B cell (primary cell): ENCODE data around the gene SWT1. TPM values are rescaled to one million over a fixed set of nuclear protein-coding genes. Genes with fewer than 3 reads are reported as not detected.
"Not testable (repeated sequence)": the region's sequence is repeated elsewhere in the genome, so short reads cannot be mapped to it uniquely, and the experiment has no call there.

Source experiments
- ATAC-seq: fragments of 200-7000 bp; cut with Tn5 transposase; one replicate; pipeline ENCODE4 v1.10.0; 2021; ENCODE audit warnings: low read depth, mild to moderate bottlenecking, moderate number of reproducible peaks, moderate library complexity
- CTCF ChIA-PET: fragments of 350-600 bp; sonication (Branson Sonifier 250); formaldehyde crosslinking; loops from one replicate; lab custom pipeline; 2021; ENCODE audit warnings: antibody characterized with exemption, inconsistent platforms; lab: Charles Lee
- POLR2A ChIA-PET: fragments of 350-600 bp; sonication (Branson Sonifier 250); formaldehyde crosslinking; loops from one replicate; lab custom pipeline; 2021; ENCODE audit warnings: antibody characterized with exemption; lab: Charles Lee
- DNase-seq: peaks from one replicate; pipeline ENCODE4 v3.0.0; 2013
- H2AFZ ChIP-seq: 2 replicates; pipeline ENCODE4 v1.6.1; 2012; ENCODE audit warnings: mild to moderate bottlenecking, low read depth, low read length; ENCODE audit not compliant: insufficient read depth, poor library complexity, severe bottlenecking
- H3K27ac ChIP-seq, 2 donors: 1 replicate in 1 of 2; 2 replicates in 1 of 2; pipeline ENCODE4 v1.5.1; 2012 to 2013; ENCODE audit warnings: low read length in 2 of 2, mild to moderate bottlenecking in 2 of 2, moderate library complexity in 1 of 2
- H3K27me3 ChIP-seq, 4 experiments: fragments of 200-600 bp in 1 of 4; sonication (generic) in 1 of 4; replicated peaks in 1 of 4; 1 replicate in 2 of 4; 2 replicates in 2 of 4; pipeline versions ENCODE4 v1.6.1 to v1.7.0; 2013 to 2016; ENCODE audit warnings: low read length in 3 of 4, mild to moderate bottlenecking in 2 of 4, mixed read lengths in 1 of 4, moderate library complexity in 1 of 4; ENCODE audit not compliant: insufficient read depth in 4 of 4, control insufficient read depth in 3 of 4; ENCODE audit errors: control extremely low read depth in 1 of 4
- H3K36me3 ChIP-seq, 2 experiments: replicated peaks in 1 of 2; 1 replicate in 1 of 2; 2 replicates in 1 of 2; pipeline versions ENCODE4 v1.6.1 to v1.7.1; 2013; ENCODE audit warnings: low read length in 1 of 2; ENCODE audit not compliant: insufficient read depth in 2 of 2, control insufficient read depth in 1 of 2; ENCODE audit errors: control extremely low read depth in 1 of 2, extremely low read depth in 1 of 2
- H3K4me1 ChIP-seq, 2 donors: fragments of 200-600 bp in 1 of 2; sonication (generic) in 1 of 2; 1 replicate in 1 of 2; 2 replicates in 1 of 2; pipeline versions ENCODE4 v1.5.1 to v1.6.1; 2013 to 2017; ENCODE audit warnings: low read length in 2 of 2; ENCODE audit not compliant: control insufficient read depth in 2 of 2, insufficient read depth in 2 of 2
- H3K4me2 ChIP-seq: replicated peaks from 2 replicates; pipeline ENCODE3; 2012; ENCODE audit warnings: mild to moderate bottlenecking, low read depth, low read length; ENCODE audit not compliant: poor library complexity, severe bottlenecking
- H3K4me3 ChIP-seq, 5 experiments: fragments of 200-600 bp in 1 of 5; sonication (generic) in 1 of 5; 1 replicate in 3 of 5; 2 replicates in 2 of 5; pipeline versions ENCODE4 v1.5.1 to v1.7.0; 2011 to 2016; ENCODE audit warnings: low read length in 4 of 5, mild to moderate bottlenecking in 4 of 5, low read depth in 2 of 5, control low read depth in 1 of 5, moderate library complexity in 1 of 5; ENCODE audit not compliant: insufficient read depth in 1 of 5; ENCODE audit errors: control extremely low read depth in 1 of 5, extremely low read depth in 1 of 5
- H3K79me2 ChIP-seq: fragments of 200-600 bp; sonication (generic); one replicate; pipeline ENCODE4 v1.6.0; 2016; ENCODE audit warnings: low read length; ENCODE audit not compliant: control insufficient read depth, insufficient read depth
- H3K9ac ChIP-seq: fragments of 200-600 bp; sonication (generic); 2 replicates; pipeline ENCODE4 v1.6.1; 2017; ENCODE audit warnings: mild to moderate bottlenecking, low read length, moderate library complexity
- H3K9me3 ChIP-seq, 3 donors: one replicate each; pipeline versions ENCODE4 v1.6.1 to v1.7.1; 2013; ENCODE audit warnings: low read length in 2 of 3; ENCODE audit not compliant: control insufficient read depth in 2 of 3, insufficient read depth in 1 of 3; ENCODE audit errors: control extremely low read depth in 1 of 3
- H4K20me1 ChIP-seq: 2 replicates; pipeline ENCODE4 v1.6.0; 2012; ENCODE audit warnings: mild to moderate bottlenecking, low read length; ENCODE audit not compliant: insufficient read depth, control insufficient read depth, poor library complexity, severe bottlenecking
- H3K27ac Mint-ChIP-seq: one replicate; pipeline ENCODE4 v1.8.0; 2021; ENCODE audit warnings: mixed read lengths
- H3K27me3 Mint-ChIP-seq: one replicate; pipeline ENCODE4 v1.8.0; 2021; ENCODE audit warnings: mixed read lengths
- H3K4me1 Mint-ChIP-seq: one replicate; pipeline ENCODE4 v1.8.0; 2021; ENCODE audit warnings: mixed read lengths
- H3K4me3 Mint-ChIP-seq: one replicate; pipeline ENCODE4 v1.8.0; 2021; ENCODE audit warnings: mixed read lengths
- H3K9me3 Mint-ChIP-seq: one replicate; pipeline ENCODE4 v1.8.0; 2022; ENCODE audit warnings: mixed read lengths; ENCODE audit not compliant: insufficient read depth
- EZH2 ChIP-seq: IDR thresholded peaks from 2 replicates; pipeline ENCODE4 v1.6.1; 2012; ENCODE audit warnings: borderline replicate concordance, low read depth, mild to moderate bottlenecking, moderate library complexity, low read length; ENCODE audit not compliant: insufficient read depth, poor library complexity, severe bottlenecking
- WGBS: methylation state at CpG from one replicate; pipeline ENCODE4 v1.1.5; 2013; ENCODE audit warnings: missing lambda C conversion rate; ENCODE audit not compliant: insufficient coverage; 5-methylcytosine and 5-hydroxymethylcytosine counted together
- intact Hi-C: fragments of 100-400 bp; cut with micrococcal nuclease; formaldehyde crosslinking; loops from one replicate; pipeline ENCODE4 v1.10.0; 2022
- polyA plus RNA-seq: library from polyadenylated mRNA; depleted of rRNA; stranded (reverse); fragments of >200 nt; gene quantifications from 2 replicates; pipeline ENCODE4 v1.2.3, GENCODE V29; 2012
- total RNA-seq, 2 donors: library from RNA; stranded (reverse); fragments of 120-200 nt in 1 of 2; gene quantifications; 1 replicate in 1 of 2; 2 replicates in 1 of 2; pipeline versions ENCODE4 v1.2.3 to v1.2.4, GENCODE V29; 2013 to 2022
- TF ChIP-seq, protein P1 (sequence below): fragments of 200-600 bp; IDR thresholded peaks from one replicate; pipeline ENCODE4 v1.8.0; 2022; ENCODE audit warnings: antibody characterized with exemption, mild to moderate bottlenecking

The SWT1 gene
- total and polyA plus RNA-seq, 2 donors (not counting 1 experiment from before 2014, with no cell fraction given) = 2.1 to 8.5 TPM

DNA sequence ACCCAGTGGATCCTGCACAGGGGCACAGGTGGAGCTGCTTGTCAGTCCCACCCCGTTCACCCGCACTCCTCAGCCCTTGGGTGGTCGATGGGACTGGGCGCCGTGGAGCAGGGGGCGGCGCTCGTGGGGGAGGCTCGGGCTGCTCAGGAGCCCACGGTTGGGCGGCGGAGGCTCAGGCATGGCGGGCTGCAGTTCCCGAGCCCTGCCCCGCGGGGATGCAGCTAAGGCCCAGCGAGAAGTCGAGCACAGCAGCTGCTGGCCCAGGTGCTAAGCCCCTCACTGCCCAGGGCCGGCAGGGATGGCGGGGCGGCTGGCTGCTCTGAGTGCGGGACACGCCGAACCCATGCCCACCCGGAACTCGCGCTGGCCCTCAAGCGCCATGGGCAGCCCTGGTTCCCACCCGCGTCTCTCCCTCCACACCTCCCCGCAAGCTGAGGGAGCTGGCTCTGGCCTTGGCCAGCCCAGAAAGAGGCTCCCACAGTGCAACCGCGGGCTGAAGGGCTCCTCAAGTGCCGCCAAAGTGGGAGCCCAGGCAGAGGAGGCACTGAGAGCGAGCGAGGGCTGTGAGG lies 164.8 kb downstream of the SWT1 start:
- CTCF ChIA-PET = interaction anchor here (1.5 to 1.6 kb wide), 2 partner anchors 246 to 274 kb away, joined by 3 to 5 read pairs; no protein-coding TSS in a partner anchor
- POLR2A ChIA-PET = not testable (repeated sequence)

DNA sequence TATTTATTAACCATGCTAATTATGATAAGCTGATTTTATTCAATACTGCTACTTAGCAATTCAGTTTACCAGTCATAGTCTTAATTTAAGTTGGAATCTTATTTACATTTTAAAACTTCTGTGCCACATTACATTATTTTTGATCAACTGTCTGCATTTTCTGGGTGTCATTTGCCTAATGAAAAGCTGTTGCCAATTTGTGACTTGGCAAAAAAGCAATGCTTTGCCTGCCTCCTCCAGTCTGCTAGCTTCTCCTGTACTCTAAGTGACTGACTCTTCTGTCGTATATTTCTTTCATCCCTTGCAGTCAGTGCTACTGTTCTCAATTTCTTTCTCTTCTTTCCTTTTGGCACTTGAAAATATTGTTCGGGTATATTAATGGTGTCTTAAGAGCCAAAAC lies 165.7 kb downstream of the SWT1 start:
- H3K27ac ChIP-seq = no peak overlapping the region
- ATAC-seq (no peak), DNase-seq (no peak)
- no peak for TF ChIP-seq EZH2
- TF ChIP-seq, protein P1, sequence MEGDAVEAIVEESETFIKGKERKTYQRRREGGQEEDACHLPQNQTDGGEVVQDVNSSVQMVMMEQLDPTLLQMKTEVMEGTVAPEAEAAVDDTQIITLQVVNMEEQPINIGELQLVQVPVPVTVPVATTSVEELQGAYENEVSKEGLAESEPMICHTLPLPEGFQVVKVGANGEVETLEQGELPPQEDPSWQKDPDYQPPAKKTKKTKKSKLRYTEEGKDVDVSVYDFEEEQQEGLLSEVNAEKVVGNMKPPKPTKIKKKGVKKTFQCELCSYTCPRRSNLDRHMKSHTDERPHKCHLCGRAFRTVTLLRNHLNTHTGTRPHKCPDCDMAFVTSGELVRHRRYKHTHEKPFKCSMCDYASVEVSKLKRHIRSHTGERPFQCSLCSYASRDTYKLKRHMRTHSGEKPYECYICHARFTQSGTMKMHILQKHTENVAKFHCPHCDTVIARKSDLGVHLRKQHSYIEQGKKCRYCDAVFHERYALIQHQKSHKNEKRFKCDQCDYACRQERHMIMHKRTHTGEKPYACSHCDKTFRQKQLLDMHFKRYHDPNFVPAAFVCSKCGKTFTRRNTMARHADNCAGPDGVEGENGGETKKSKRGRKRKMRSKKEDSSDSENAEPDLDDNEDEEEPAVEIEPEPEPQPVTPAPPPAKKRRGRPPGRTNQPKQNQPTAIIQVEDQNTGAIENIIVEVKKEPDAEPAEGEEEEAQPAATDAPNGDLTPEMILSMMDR = no peak
- no peaks in the 10 kb centered on the region for H3K9me3 Mint-ChIP-seq
- no peaks in the 10 kb centered on the region for H4K20me1 ChIP-seq
- no peaks in the 10 kb centered on the region for H3K79me2 ChIP-seq
- peaks cover 0 to 8% (median 0%) of the 10 kb centered on the region in 3 donors for H3K9me3 ChIP-seq
- H3K4me3 Mint-ChIP-seq = no peak overlapping the region
- intact Hi-C loops = no loop called here
- H3K27me3 Mint-ChIP-seq = no peaks in the 10 kb centered on the region
- no peaks in the 10 kb centered on the region for H3K27me3 ChIP-seq
- H3K9ac ChIP-seq = no peak overlapping the region
- no CpG with 5 or more reads among the region's 2 CpGs for WGBS
- H3K4me1 Mint-ChIP-seq = peaks cover 10% of the 10 kb centered on the region
- no peak overlapping the region for H2AFZ ChIP-seq
- no peak overlapping the region for H3K27ac Mint-ChIP-seq
- no peak overlapping the region for H3K4me2 ChIP-seq
- peaks cover 5 to 8% of the 10 kb centered on the region in 2 donors for H3K4me1 ChIP-seq
- POLR2A ChIA-PET = no interaction called here
- CTCF ChIA-PET = no interaction called here
- no peaks in the 10 kb centered on the region for H3K36me3 ChIP-seq
- H3K4me3 ChIP-seq = no peak overlapping the region

More for the DNA sequence above, 164.8 kb downstream of the SWT1 start:
- H4K20me1 ChIP-seq, H3K27ac Mint-ChIP-seq, H3K4me3 ChIP-seq, H3K27me3 ChIP-seq, intact Hi-C loops, H3K9me3 ChIP-seq, H3K27me3 Mint-ChIP-seq, H3K27ac ChIP-seq, H3K4me2 ChIP-seq, H3K4me3 Mint-ChIP-seq, H3K9ac ChIP-seq, H2AFZ ChIP-seq, H3K36me3 ChIP-seq, ATAC-seq, DNase-seq, H3K79me2 ChIP-seq, H3K9me3 Mint-ChIP-seq: not testable (repeated sequence)
- WGBS = 98% methylated on average over 31 of the region's 36 CpGs
- peaks cover 5 to 10% of the 10 kb centered on the region in 2 donors for H3K4me1 ChIP-seq
- peaks cover 11% of the 10 kb centered on the region for H3K4me1 Mint-ChIP-seq
